Measurements from ENCODE around the gene PRKCE.

Gene PRKCE

DNA sequence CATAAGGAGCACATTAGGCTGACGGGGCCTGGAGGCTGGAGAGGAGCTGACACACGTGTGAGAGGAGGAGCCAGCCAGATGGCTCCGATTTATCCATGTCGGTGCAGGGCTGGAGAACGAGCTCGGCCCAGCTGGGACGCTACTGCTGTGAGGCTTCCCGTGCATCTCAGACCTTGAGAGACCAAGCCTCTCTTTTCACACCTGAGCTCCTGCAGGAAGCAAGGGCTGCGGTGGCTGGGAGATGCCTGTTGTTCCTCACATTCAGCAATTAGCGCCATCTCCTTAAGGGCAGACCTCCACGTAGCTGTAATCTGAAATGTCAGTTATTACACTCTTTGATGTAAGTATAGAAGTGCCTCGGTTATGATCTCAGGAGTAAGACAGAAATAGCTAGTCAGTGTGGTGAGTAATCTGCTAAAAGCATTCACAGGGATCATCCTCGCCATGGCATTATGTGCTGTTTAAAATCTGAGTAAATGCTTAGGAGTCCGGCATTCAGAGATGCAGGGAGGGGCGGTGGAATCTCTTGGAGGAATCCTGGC, 107.9 kb downstream of the PRKCE start:
- DNase-seq, result no peak

DNA sequence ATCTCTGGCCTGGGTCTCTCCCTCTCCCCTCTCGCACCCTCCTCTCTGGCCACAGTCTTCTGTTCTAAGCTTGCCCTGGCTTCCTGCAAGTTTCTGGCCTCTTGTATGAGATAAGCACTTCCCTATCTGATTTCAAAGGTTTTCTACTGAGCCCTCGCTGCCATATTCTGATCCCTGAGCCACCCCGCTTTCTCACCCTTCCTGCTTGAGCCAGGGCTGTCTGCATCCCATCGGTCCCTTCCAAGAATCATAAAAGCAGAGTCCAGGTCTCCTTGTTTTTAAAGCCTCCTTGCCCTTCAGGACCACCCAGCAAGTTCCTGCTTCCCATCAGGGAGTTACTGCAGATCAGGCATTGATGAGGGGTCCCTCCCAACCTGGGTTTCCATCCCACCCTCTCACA, 110.2 kb downstream of the PRKCE start:
- DNase-seq, result no peak

DNA sequence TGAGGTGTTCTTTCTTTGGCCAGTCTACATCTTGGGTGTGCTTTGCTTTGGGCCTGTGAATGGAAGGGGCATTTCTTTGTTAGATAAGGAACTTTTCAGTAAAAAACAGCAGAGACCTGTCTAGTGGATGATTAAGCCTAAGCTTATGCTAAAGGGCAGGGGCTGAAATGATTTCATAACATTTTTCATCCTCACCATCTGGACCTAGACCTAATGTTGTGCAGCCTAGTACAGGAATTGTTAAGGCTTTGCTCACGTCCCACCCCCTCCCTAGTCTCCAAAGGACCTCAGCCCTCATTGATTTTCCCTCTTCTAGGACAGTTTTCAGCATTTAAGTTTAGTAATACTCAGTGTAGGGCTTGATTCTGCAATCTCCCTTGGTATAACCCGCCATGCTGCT, 111.8 kb downstream of the PRKCE start:
- DNase-seq, result no peak

DNA sequence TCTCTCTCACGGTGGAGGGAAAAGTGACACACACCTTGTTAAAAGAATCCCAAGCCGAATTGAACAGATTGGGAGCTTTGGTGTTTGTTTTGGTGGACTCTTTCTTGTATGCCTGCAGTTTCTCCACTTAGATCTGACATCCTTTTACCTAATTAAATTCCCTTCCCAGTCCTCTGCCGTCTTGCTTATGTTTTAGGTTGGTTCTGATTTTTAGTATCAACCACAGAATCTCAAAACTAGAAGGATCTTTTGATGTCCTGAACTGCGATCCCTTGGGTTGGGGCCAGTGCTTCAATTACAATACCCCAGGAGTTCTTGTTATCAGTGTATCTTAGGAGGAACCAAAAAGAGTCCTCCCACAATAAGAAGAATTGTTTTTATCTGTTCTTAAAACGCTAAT, 112.3 kb downstream of the PRKCE start:
- no peak for DNase-seq

DNA sequence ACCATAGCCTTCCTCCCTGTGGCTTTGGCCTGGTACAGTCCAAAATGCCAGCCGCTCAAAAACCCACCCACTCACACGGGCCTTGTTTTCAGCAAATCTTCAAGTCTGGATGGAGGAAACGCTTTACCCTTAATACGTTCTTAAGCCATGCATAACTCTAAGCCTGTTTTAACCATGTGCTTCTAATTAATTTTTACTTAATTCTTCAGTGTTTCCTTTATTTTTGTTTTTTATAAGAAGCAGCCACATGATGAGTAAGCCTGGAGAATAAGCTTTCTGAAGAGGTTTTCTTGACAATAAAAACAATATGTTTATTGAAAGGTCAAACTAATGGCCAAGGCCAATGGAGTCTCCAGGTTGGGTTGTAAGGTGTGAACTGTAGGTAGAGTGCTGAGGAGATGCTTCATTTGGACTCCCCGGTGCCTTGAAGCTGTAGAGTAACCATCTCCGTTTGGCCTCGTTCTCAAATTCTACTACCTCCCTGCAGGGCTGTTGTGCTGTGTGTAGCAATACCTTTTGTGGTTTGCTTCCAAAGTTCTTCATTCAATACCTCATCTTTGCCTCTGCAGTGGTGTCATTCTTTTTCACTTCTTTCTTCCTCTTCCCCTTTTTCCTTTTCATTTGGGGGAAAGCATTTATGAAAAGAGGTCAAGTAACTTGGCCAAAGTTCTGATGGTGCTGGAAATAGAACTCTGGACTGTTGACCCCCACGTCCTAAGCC, 113.7 kb downstream of the PRKCE start:
- no peak for DNase-seq

DNA sequence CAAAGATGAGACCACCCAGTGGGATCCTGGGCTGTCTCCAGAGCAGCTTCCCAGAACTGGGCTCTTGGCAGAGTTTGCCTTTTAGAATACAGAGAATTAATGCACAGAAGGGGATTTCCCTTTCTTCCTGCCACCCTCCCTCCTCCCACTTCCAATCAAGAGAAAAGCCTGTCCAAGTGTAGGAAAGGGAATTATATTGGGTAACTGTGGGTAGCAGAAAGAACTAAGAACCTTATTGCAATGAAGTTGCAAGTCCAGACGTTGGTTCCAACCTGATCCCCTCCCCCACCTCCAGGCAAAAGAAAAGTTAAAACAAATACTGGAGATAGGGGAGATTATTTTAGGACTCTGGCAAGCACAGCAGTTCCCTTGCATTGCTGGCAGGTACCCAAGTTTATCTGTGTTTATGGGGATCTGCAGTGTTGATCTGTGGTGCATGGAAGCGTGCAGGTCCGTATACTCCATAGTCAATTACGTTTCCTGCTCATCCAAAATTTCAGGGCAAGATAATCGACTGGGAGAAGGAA, 114.3 kb downstream of the PRKCE start:
- DNase-seq, result no peak

DNA sequence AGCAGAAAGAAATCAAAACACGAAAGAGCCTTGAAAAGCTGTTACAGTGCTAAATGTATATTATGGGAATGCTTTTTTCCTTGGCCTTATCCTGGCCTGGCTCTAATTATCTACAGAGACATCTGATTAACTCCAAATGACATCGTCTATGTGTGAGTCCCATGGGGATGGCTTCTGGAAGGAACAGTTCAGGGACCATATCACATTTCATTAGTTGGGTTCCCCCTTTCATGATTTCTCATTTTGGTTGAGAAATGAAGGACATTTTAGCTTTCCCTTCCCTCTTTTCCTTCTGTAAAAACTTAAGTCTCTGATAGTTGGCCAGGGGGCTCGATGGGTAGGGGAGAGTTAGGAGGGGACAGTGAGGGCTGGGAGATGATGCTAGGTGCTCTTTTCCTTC, 116.7 kb downstream of the PRKCE start:
- DNase-seq, result no peak

DNA sequence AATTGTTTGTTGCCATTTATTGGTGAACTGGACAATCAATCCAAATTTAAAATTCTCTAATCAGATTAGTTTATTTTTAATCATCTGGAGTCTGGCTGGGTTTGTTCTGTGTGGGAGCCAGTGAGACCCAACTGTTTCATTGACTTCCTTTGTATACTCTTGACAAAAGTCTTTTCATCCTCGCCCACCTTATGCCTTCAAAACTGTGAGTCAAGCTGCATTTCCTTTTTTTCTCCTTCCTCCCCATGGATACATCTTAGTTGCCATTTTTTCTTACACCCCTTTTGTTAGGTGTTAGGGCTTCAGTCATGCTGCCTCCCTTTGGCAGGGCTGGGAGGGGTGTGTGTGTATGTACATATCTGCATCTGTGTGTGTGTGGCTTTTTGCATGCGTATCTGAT, 117.6 kb downstream of the PRKCE start:
- DNase-seq, result no peak

DNA sequence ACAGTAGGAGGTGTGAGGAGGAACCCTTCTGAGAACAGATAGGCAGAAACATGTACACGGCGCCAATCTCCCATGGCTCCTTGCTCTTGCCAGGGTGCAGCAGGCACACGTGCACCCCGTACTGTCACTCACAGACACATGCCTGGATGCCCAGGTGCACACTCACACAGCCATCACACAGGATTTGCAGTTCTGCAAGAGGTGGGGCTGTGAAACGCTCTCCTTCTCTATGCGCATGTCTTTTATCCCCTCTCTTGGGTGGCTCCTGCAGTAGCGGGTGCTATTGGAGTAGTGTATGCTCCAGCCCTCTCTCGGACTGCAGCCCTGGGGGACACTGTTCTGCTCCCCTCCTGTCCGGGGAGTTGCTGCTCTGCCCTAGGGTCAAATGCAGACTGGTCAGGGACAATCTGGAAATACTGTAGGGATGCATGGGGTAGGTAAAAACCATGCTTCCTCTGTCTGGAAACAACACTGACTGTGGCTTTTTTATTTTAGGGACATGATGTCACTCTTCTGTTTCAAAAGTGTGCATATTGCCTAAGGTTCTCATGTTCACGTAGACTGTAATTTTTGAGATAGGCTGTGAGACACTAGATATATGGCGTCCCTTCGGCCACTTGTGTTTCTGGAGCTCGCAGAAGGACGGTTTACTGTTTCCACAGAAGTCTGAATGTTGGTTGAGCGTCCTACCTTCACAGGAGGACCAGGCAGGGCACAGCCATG, 118.5 kb downstream of the PRKCE start:
- no peak for DNase-seq

DNA sequence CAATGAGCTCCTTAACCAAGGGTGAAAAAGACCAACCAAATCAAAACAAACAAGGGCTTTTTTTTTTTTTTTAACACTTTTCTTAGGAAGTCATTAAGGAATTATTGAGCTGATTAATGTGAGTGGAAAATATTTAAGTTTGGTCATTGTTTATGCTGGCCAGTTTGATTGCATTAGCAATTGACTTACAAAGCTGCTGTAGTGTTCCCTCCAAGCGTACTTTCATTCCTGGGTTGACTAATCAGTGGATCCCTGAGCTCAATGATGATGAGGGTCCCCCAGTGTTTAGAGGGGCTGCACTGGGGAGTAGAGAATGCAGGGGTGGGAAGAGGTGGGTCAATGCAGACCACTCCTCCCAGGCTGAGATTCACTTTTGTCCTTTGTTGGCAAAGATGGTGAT, 119.3 kb downstream of the PRKCE start:
- no peak for DNase-seq

DNA sequence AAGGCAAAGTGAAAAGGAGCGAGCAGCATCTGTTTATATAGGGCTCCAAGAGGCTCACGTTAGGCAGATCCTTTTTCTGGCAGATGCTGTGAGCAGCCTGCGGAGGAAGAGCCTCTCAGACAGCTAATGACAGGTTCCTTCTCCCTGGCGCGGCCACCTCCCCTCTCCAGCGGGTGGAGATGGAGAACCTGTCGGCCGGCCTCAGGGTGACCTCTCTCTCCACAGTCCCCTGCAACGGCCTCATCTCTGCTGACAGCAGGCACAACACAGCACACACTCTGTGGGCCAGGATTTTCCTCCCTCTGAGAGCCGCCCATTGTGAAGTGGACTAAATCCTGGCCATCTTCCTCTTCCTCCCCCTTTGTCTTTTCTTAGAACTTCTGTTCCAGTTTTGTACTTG, 119.8 kb downstream of the PRKCE start:
- no peak for DNase-seq

DNA sequence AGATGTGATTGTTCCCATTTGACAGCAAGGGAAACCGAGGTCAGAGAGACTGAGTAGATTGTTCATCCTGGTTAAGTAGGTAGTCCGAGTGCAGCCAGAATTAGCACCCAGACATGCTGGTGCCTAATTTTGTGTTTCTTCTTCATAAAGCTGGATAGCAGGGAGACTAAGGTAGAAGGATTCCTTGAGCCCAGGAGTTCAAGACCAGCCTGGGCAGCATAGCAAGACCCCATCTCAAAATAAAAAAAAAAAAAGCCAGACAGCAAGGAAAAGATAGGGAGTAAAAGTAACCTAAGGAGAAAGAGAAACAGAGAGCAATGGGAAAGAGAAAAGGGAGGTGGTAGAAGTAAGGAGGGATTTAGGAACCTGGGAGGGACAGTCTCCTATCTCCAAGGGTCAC, 120.6 kb downstream of the PRKCE start:
- no peak for DNase-seq

DNA sequence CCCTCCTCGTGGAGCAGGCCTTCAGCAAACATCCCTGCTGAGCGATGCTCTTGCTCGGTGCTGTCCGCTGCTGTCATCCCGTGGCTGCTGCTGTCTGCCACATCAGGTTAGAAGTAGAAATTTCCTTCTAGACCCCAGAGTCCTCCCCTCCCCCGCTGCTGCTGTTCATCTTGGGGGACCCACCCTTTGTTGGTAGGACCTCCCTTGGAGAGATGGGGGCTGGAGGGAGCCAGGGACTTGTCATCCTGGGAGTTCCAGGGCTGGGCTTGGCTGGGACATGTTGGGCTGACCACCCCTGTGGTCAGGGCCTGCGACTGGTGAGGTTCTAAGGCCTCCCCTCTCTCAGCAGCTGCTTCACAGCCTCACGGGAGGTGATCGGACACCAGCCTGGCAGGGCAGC, 122.4 kb downstream of the PRKCE start:
- no peak for DNase-seq

DNA sequence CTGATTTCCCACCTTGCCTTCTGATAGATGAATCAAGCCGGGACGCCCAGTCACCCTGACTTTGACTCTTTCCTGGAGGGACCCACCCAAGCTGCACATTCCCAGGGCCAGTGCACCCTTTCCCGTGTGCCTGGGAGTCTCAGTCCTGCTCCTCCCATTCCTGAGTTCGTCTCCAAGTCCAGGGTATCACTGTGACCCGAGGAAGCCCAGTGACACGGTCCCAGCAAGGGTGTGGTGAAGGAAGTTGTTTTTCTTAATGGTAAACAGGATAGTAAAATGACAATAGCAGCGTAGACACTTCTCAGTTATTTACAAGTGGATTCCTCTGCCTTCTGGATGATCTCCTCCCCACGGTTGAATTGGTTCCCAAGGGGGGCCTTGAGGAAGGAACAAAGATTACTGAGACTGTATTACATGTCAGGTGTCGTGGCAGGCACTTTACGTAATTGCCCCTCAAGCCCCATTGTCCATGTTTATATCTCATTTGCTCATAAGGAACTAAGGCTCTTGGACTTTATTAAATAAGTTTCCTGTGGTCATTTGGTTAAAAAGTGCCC, 123.3 kb downstream of the PRKCE start:
- DNase-seq, result no peak

DNA sequence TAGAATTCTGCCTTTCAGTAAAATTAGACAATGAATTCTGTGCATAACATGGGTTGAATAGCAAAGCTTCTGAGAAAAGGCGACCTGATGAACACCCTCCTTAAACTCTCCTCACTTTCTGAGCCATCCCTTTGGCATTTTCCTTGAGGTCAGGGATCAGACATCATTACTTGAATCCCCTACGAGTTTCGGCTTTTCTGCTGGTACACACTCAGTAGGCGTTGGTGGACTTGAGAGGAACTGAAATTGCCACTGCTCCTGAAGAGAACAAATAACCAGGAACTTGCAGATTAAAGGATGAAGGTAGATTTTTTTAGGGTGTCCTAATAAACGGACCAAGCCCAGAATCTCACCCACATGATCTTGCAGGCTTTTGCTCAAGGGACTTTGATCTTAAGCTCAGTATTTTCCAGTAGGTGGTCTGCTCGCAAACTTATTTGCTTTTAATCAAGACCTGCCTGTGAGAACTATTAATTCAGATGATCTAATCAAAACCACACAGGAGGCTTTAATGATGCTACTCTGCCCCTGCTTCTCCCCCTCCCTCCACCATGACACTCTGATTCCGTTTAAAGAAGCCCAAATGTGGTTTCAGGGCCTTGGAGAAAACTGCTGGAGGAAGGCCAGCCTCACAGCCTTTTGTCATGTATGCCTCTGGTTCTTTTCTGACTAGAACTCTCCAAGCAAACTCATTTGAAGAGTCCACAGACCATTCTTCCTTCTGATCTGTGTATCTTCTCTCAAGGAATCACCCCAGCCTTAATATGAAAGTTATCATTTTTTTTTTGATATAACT, 124.9 kb downstream of the PRKCE start:
- DNase-seq, result no peak

DNA sequence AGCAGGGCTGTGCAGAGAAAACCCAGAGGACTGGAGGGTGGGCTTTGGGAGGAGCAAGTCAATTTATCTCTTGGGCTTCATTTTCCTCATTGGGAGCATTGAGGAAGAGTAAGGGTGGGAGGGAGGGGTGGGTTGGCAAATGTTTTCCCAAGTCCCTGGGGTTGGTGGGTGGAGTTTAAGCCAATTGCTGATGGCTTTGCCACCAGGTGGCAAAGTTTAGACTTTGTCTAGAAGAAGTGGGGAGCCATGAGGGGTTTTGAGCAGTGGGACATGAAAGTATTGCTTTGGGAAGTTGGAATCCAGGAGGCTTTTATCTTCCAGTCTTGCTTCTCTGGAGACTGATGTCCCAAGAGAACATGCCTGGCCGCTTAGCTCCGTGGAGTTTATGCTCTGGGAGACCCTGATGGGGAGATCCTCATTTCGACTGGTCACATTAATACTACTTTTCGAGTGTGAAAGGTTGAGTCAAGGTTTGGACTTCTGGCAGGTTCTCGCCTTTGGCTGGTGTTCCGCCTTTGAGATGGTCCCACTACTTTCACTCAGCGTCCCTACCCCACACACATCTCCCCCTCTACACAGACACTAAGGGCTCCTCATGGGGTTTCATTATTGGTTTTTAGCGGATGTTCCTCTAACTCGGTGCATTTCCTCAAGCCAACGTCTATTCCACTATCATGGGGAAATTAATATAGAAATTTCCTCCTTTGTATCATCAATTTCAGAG, 126.7 kb downstream of the PRKCE start:
- DNase-seq, result no peak

DNA sequence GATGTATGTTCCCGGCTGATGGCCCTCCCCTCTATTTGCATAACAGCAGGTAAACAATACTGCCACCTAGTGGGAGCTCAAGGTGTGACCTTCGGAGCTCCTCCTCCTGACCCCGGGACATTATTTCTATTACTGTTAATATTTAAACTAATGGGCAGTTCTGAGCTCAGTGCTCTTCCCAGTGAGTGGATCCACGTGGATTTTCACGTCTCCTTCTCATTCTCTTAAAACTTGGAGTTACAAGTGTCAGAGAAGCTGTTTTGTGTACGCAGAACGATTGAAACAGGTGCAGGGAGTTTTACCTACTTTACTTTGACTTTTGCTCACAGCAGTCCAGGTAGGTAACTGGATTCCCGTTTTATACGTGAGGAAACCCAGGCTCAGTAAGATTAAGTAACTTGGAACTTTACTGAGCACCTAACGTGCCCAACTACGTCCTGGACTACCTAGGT, 127.3 kb downstream of the PRKCE start:
- peak; percentile 15 for DNase-seq

DNA sequence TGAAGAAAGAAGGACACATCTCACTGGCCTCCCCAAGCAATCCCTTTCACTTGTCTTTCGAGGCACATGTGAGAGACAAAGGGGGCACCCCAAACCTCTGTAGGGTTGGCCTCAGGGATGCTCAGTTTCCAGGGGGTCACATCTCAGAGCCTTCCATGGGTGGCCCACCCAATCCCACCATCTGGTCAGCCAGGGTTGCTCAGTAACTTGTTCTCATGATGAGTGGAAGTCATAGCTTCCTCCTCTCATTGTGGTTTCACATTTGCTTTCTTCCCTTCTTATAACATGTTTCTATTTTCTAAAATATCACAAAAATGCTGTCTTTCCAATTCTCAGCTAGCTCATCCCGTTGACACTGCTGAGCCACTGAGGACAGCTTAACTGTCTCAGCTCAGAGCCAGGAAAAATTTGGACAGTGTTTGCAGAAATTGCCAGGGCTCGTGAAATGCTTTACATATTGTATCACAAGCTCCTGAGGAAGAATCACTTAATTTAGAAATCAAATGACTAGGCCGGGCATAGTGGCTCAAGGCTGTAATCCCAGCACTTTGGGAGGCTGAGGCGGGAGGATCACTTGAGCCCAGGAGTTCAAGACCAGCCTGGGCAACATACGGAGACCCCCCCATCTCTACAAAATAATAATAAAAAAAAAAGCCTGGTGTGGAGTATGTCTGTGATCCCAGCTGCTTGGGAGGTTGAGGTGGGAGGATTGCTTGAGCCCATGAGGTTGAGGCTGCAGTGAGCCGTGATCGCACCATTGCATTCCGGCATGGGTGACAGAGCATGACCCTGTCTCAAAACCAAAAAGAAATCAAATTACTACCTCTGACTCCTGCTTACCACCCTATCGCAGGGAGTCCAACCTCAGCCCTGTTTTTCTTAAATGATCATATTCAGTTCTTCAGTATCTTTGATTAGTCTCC, 129.3 kb downstream of the PRKCE start:
- no peak for DNase-seq

DNA sequence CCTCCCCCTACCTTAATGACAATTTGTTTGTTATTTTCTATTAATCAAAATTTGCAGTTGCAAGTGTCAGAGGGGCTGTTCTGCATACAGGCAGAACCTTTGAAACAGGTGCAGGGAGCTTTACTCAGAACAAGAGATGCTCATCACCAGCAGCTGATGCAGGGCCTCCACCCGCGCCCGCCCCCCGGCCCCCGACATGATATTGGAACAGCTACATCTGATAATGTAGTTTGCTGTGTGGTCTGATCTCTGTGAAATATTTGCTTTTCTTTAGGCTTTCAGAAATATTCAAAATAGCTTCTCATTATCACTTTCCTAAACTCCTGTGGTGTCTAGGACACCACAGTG, 130.0 kb downstream of the PRKCE start:
- no peak for DNase-seq

DNA sequence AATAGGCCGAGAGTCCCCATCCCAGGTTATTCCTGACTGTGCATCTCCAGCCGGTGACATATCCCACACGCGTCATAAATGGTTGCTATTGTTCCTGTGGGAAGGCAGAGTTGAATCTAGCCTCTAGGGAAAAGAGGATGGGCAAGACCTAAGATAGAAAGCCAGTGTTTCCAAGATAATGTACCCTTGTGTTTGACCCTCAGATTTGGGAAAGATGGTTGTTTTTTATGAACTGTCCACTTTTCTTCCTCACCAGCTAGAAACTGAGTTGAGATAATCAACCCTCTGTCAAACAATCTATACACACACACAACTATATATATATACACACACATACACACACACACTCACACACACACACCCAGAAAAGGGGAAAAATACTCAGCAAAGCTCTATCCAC, 131.0 kb downstream of the PRKCE start:
- no peak for DNase-seq

DNA sequence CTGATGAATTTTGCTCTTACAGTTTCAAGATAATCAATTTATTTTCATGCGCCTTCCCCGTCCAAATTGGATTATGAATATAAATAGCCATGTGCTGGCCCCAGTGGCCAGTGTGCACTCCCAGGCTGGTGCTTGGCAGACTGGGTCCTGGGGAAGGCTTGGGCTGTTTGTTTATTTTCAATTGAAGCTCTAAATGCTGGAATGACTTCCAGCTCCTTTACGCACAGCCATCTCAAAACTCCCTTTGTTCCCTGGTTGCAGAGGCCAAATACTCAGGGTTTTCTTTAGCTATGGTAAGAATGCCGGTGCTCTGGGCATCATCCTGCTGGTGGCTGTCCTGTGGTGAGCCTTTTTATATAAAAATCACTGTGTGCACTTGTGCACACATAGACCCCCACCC, 131.5 kb downstream of the PRKCE start:
- DNase-seq, result no peak

Data from NCI-H2029 treated with DMSO at 0.1 percent for 48 hours (cell line).